ENCODE results near the gene TM9SF1. TPM values are rescaled to one million over a fixed set of nuclear protein-coding genes. Genes with fewer than 3 reads are reported as not detected.
A peak's percentile ranks its signal among the peaks of the same experiment; 100 is the strongest.

Gene TM9SF1
- total and polyA plus RNA-seq, 2 of the 13 experiments (the other 11 are each of a cell fraction or from before 2014, with no cell fraction given) = 83.2 to 110 TPM

GRCh38 chr14:24232645-24233537 lies 37.6 kb upstream of the TM9SF1 start, which contains the start of gene GMPR2 (continued):
- TF ChIP-seq, protein P1, sequence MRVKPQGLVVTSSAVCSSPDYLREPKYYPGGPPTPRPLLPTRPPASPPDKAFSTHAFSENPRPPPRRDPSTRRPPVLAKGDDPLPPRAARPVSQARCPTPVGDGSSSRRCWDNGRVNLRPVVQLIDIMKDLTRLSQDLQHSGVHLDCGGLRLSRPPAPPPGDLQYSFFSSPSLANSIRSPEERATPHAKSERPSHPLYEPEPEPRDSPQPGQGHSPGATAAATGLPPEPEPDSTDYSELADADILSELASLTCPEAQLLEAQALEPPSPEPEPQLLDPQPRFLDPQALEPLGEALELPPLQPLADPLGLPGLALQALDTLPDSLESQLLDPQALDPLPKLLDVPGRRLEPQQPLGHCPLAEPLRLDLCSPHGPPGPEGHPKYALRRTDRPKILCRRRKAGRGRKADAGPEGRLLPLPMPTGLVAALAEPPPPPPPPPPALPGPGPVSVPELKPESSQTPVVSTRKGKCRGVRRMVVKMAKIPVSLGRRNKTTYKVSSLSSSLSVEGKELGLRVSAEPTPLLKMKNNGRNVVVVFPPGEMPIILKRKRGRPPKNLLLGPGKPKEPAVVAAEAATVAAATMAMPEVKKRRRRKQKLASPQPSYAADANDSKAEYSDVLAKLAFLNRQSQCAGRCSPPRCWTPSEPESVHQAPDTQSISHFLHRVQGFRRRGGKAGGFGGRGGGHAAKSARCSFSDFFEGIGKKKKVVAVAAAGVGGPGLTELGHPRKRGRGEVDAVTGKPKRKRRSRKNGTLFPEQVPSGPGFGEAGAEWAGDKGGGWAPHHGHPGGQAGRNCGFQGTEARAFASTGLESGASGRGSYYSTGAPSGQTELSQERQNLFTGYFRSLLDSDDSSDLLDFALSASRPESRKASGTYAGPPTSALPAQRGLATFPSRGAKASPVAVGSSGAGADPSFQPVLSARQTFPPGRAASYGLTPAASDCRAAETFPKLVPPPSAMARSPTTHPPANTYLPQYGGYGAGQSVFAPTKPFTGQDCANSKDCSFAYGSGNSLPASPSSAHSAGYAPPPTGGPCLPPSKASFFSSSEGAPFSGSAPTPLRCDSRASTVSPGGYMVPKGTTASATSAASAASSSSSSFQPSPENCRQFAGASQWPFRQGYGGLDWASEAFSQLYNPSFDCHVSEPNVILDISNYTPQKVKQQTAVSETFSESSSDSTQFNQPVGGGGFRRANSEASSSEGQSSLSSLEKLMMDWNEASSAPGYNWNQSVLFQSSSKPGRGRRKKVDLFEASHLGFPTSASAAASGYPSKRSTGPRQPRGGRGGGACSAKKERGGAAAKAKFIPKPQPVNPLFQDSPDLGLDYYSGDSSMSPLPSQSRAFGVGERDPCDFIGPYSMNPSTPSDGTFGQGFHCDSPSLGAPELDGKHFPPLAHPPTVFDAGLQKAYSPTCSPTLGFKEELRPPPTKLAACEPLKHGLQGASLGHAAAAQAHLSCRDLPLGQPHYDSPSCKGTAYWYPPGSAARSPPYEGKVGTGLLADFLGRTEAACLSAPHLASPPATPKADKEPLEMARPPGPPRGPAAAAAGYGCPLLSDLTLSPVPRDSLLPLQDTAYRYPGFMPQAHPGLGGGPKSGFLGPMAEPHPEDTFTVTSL (CRISPR knock-in tag; IDR thresholded peaks at IDR 0.05; ENCODE audit: borderline replicate concordance) = peak; percentile 70; the same call in 1 of the 2 replicates
- TF ChIP-seq FOXA3 (CRISPR knock-in tag; IDR thresholded peaks at IDR 0.05) = peak; percentile 50
- peak; percentile 90; the same call in 1 of the 2 replicates for TF ChIP-seq ZNF30 (CRISPR knock-in tag; IDR thresholded peaks at IDR 0.05)
- peak; percentile 79; the same call in 1 of the 2 replicates for TF ChIP-seq ZNF256 (CRISPR knock-in tag; conservative IDR thresholded peaks at IDR 0.05)
- TF ChIP-seq, protein P2, sequence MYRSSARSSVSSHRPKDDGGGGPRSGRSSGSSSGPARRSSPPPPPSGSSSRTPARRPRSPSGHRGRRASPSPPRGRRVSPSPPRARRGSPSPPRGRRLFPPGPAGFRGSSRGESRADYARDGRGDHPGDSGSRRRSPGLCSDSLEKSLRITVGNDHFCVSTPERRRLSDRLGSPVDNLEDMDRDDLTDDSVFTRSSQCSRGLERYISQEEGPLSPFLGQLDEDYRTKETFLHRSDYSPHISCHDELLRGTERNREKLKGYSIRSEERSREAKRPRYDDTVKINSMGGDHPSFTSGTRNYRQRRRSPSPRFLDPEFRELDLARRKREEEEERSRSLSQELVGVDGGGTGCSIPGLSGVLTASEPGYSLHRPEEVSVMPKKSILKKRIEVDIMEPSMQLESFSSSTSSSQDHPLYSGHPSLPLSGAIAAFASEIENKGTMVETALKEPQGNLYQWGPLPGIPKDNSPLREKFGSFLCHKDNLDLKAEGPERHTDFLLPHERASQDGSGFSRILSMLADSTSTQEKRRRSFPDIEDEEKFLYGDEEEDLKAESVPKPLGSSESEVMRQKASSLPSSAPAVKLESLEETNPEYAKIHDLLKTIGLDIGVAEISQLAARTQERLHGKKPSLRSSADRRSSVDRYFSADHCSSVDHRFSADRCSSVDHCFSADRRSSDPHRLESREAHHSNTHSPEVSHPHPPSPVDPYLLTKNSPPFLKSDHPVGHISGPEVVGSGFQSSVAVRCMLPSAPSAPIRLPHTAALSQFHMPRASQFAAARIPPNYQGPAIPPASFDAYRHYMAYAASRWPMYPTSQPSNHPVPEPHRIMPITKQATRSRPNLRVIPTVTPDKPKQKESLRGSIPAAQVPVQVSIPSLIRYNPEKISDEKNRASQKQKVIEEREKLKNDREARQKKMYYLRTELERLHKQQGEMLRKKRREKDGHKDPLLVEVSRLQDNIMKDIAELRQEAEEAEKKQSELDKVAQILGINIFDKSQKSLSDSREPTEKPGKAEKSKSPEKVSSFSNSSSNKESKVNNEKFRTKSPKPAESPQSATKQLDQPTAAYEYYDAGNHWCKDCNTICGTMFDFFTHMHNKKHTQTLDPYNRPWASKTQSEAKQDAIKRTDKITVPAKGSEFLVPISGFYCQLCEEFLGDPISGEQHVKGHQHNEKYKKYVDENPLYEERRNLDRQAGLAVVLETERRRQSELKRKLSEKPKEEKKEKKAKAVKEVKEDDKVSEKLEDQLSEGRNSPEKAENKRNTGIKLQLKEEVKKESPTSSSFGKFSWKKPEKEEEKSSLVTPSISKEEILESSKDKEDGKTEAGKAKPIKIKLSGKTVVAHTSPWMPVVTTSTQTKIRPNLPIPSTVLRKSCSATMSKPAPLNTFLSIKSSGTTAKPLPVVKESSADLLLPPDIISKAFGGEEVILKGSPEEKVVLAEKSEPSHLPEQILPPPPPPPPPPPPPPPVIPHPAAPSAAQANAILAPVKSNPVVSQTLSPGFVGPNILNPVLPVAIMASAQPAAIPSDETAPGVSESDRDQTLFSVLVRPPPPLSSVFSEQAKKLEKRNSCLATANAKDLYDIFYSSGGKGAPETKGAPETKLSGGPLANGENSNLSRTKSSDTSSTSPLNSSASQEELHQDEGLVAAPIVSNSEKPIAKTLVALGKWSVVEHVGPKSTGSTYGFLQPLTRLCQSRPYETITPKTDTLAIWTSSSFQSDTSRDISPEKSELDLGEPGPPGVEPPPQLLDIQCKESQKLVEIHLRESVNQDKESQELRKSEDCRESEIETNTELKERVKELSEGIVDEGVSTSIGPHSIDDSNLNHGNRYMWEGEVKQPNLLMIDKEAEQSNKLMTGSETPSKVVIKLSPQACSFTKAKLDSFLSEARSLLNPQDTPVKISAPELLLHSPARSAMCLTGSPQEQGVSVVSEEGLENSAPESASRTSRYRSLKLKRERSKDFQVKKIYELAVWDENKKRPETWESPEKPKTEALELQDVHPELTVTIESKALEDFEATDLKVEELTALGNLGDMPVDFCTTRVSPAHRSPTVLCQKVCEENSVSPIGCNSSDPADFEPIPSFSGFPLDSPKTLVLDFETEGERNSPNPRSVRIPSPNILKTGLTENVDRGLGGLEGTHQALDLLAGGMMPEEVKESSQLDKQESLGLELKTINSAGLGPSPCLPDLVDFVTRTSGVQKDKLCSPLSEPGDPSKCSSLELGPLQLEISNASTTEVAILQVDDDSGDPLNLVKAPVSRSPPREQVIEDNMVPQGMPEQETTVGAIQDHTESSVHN (CRISPR knock-in tag; IDR thresholded peaks at IDR 0.05) = peak; percentile 41; the same call in 1 of the 2 replicates
- TF ChIP-seq FOXJ3 (CRISPR knock-in tag; IDR thresholded peaks at IDR 0.05; ENCODE audit: borderline replicate concordance) = peak; percentile 92
- no peak; the same call in 1 of the 2 replicates for TF ChIP-seq ZNF10 (CRISPR knock-in tag; IDR thresholded peaks at IDR 0.05; ENCODE audit: borderline replicate concordance, low read depth)
- TF ChIP-seq CSRNP2 (CRISPR knock-in tag; conservative IDR thresholded peaks at IDR 0.05; ENCODE audit: low read depth) = no peak
- peak; percentile 97; the same call in 1 of the 2 replicates for TF ChIP-seq ZNF670 (CRISPR knock-in tag; IDR thresholded peaks at IDR 0.05; ENCODE audit: borderline replicate concordance)
- peak; percentile 82 for TF ChIP-seq ZNF816 (CRISPR knock-in tag; IDR thresholded peaks at IDR 0.05; ENCODE audit: borderline replicate concordance)
- TF ChIP-seq KDM5B (CRISPR knock-in tag; IDR thresholded peaks at IDR 0.05; ENCODE audit: borderline replicate concordance) = peak; percentile 95
- peak; percentile 74 for TF ChIP-seq ZNF543 (CRISPR knock-in tag; IDR thresholded peaks at IDR 0.05)
